ENCODE data around the gene DMD.

The DMD gene

GRCh38 chrX:31334997-31335396, 1876.4 kb downstream of the DMD start:
- DNase-seq (ENCODE audit: insufficient read length, low spot score) (no peak), FAIRE-seq (no peak)

GRCh38 chrX:31333165-31333831, 1878.1 kb downstream of the DMD start:
- FAIRE-seq (no peak), DNase-seq (ENCODE audit: insufficient read length, low spot score) (peak; percentile 60)

- DNase-seq (ENCODE audit: insufficient read length, low spot score): no peak
- peak; percentile 84 for FAIRE-seq
Observed at GRCh38 chrX:31331928-31332327, 1879.4 kb downstream of the DMD start.

- DNase-seq (ENCODE audit: insufficient read length, low spot score) (peak; percentile 17), FAIRE-seq (peak; percentile 54)
Observed at GRCh38 chrX:31331015-31331414, 1880.3 kb downstream of the DMD start.

GRCh38 chrX:31329298-31329697, 1882.1 kb downstream of the DMD start:
- FAIRE-seq: peak; percentile 66
- DNase-seq (ENCODE audit: insufficient read length, low spot score): no peak

- no peak for FAIRE-seq
- no peak for DNase-seq (ENCODE audit: insufficient read length, low spot score)
Observed at GRCh38 chrX:31323658-31324057, 1887.7 kb downstream of the DMD start.

GRCh38 chrX:31320740-31321139, 1890.6 kb downstream of the DMD start:
- FAIRE-seq: no peak
- no peak for DNase-seq (ENCODE audit: insufficient read length, low spot score)

- DNase-seq (ENCODE audit: insufficient read length, low spot score): no peak
- FAIRE-seq: no peak
Observed at GRCh38 chrX:31319586-31319985, 1891.8 kb downstream of the DMD start.

- DNase-seq (ENCODE audit: insufficient read length, low spot score): no peak
- FAIRE-seq: no peak
Observed at GRCh38 chrX:31318866-31319265, 1892.5 kb downstream of the DMD start.

GRCh38 chrX:31316340-31316991, 1894.9 kb downstream of the DMD start:
- no peak for DNase-seq (ENCODE audit: insufficient read length, low spot score)
- FAIRE-seq: no peak

GRCh38 chrX:31314921-31315320, 1896.4 kb downstream of the DMD start:
- FAIRE-seq: no peak
- DNase-seq (ENCODE audit: insufficient read length, low spot score): no peak

GRCh38 chrX:31307952-31308351, 1903.4 kb downstream of the DMD start:
- FAIRE-seq: peak; percentile 13
- DNase-seq (ENCODE audit: insufficient read length, low spot score): no peak

- FAIRE-seq: no peak
- no peak for DNase-seq (ENCODE audit: insufficient read length, low spot score)
Observed at GRCh38 chrX:31302573-31303075, 1908.7 kb downstream of the DMD start.

- DNase-seq (ENCODE audit: insufficient read length, low spot score) (no peak), FAIRE-seq (peak; percentile 49)
Observed at GRCh38 chrX:31301941-31302340, 1909.4 kb downstream of the DMD start.

GRCh38 chrX:31301203-31301602, 1910.1 kb downstream of the DMD start:
- no peak for FAIRE-seq

GRCh38 chrX:31298916-31299315, 1912.4 kb downstream of the DMD start:
- FAIRE-seq (no peak), DNase-seq (ENCODE audit: insufficient read length, low spot score) (no peak)

More at GRCh38 chrX:31301203-31301602, 1910.1 kb downstream of the DMD start:
- no peak for DNase-seq (ENCODE audit: insufficient read length, low spot score)

GRCh38 chrX:31297881-31298280, 1913.5 kb downstream of the DMD start:
- FAIRE-seq: no peak

GRCh38 chrX:31294475-31294874, 1916.9 kb downstream of the DMD start:
- DNase-seq (ENCODE audit: insufficient read length, low spot score) (no peak), FAIRE-seq (peak; percentile 51)

More at GRCh38 chrX:31297881-31298280, 1913.5 kb downstream of the DMD start:
- DNase-seq (ENCODE audit: insufficient read length, low spot score): no peak

GRCh38 chrX:31293409-31293808, 1917.9 kb downstream of the DMD start:
- FAIRE-seq (no peak), DNase-seq (ENCODE audit: insufficient read length, low spot score) (no peak)

- DNase-seq (ENCODE audit: insufficient read length, low spot score): no peak
- peak; percentile 23 for FAIRE-seq
Observed at GRCh38 chrX:31291131-31291530, 1920.2 kb downstream of the DMD start.

GRCh38 chrX:31287861-31288260, 1923.5 kb downstream of the DMD start:
- FAIRE-seq (no peak), DNase-seq (ENCODE audit: insufficient read length, low spot score) (no peak)

GRCh38 chrX:31280580-31280979, 1930.8 kb downstream of the DMD start:
- no peak for FAIRE-seq

More at GRCh38 chrX:31280580-31280979, 1930.8 kb downstream of the DMD start:
- DNase-seq (ENCODE audit: insufficient read length, low spot score): no peak

Measured in HTR-8/SVneo (cell line).